Progenitor cell of endocrine pancreas (in vitro differentiated cells): ENCODE results near the gene EML6. TPM values are rescaled to one million over a fixed set of nuclear protein-coding genes. Genes with fewer than 3 reads are reported as not detected.

Experiments
- DNase-seq: peaks from one replicate; pipeline ENCODE4 v3.0.0; 2021; ENCODE audit warnings: low spot score; ENCODE audit not compliant: unreplicated experiment
- H3K27ac Mint-ChIP-seq: 2 replicates; pipeline ENCODE4 v1.8.0; 2021; ENCODE audit warnings: mild to moderate bottlenecking, moderate library complexity, mixed read lengths
- H3K27me3 Mint-ChIP-seq: 2 replicates; pipeline ENCODE4 v1.8.0; 2021; ENCODE audit warnings: mixed read lengths
- H3K36me3 Mint-ChIP-seq: 2 replicates; pipeline ENCODE4 v1.8.0; 2022; ENCODE audit warnings: mixed read lengths; ENCODE audit not compliant: insufficient read depth
- H3K4me1 Mint-ChIP-seq: 2 replicates; pipeline ENCODE4 v1.8.0; 2021; ENCODE audit warnings: low read depth, mixed read lengths
- H3K4me3 Mint-ChIP-seq: 2 replicates; pipeline ENCODE4 v1.8.0; 2021; ENCODE audit warnings: low read depth, mild to moderate bottlenecking, moderate library complexity, mixed read lengths
- H3K9me3 Mint-ChIP-seq: 2 replicates; pipeline ENCODE4 v1.8.0; 2021; ENCODE audit warnings: low read depth, mixed read lengths
- total RNA-seq: library from RNA; stranded (reverse); gene quantifications from 2 replicates; pipeline ENCODE4 v1.2.1, GENCODE V29; 2021
- TF ChIP-seq, protein P1 (sequence below): fragments of 200-600 bp; sonication (generic); IDR thresholded peaks from one replicate; pipeline ENCODE4 v1.5.0; 2021; ENCODE audit warnings: antibody characterized with exemption, mild to moderate bottlenecking; ENCODE audit not compliant: unreplicated experiment

The EML6 gene
- total RNA-seq, 1 donor from 2014 or later, result 2.6 TPM

DNA sequence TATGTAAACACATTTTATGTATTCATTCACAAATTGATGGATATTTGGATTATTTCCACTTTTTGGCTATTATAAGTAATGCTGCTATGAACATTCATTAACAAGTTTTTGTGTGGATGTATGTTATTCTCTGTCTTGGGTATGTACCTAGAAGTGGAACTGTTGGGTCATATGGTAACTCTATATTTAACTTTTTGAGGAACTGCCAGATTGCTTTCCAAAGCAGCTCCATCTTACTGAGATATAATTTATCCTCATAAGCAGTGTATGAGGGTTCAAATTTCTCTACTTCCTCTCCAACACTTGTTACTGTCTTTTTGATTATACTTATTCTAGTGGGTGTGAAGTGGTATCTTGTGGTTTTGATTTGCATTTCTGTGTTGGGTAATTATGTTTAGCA, 7.1 kb upstream of the EML6 start:
- Mint-ChIP-seq H3K4me3 (no peak overlapping the region), H3K36me3 (no peaks in the 10 kb centered on the region), H3K9me3 (no peaks in the 10 kb centered on the region), H3K27me3 (peaks cover 41% of the 10 kb centered on the region), H3K4me1 (no peaks in the 10 kb centered on the region), H3K27ac (no peak overlapping the region)
- DNase-seq, result no peak
- TF ChIP-seq, protein P1, sequence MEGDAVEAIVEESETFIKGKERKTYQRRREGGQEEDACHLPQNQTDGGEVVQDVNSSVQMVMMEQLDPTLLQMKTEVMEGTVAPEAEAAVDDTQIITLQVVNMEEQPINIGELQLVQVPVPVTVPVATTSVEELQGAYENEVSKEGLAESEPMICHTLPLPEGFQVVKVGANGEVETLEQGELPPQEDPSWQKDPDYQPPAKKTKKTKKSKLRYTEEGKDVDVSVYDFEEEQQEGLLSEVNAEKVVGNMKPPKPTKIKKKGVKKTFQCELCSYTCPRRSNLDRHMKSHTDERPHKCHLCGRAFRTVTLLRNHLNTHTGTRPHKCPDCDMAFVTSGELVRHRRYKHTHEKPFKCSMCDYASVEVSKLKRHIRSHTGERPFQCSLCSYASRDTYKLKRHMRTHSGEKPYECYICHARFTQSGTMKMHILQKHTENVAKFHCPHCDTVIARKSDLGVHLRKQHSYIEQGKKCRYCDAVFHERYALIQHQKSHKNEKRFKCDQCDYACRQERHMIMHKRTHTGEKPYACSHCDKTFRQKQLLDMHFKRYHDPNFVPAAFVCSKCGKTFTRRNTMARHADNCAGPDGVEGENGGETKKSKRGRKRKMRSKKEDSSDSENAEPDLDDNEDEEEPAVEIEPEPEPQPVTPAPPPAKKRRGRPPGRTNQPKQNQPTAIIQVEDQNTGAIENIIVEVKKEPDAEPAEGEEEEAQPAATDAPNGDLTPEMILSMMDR, result no peak

DNA sequence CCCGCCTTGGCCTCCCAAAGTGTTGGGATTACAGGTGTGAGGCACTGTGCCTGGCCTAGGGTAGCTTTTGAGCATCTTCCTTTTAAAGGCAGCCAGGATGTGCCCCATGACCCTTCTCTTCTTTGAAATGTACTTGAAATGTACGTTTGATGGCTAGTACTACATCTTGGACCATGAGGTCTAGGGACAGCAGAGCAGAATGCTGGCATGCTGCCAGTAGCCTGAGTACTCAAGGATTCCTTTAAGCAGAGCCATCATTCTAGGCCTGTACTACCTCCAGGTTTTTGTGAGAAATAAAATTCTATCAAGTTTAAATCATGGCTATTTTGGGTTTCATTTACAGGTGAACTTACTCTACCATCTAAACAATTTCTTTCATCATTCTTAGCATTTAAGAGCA, 2.9 kb upstream of the EML6 start:
- peaks cover 6% of the 10 kb centered on the region for H3K4me1 Mint-ChIP-seq
- DNase-seq, result no peak

DNA sequence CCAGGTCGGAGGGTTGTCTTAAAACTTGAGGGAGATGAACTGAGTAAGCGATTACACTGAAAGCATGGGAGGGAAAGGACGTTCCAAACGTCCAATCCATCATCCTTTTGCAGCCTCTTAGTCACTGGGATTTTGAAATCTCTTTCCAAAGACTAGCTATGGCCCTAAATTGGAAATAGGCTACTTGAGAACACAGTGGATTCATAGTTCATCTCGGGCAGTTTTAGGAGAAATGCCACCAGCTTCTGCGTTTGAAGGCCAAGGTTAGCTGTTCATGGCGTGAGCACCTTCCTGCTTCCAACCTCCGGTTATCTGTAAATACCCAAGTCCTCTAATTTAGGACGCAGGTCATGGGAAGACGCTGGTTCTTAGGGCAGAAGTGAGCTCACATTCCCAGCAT, 821 bp upstream of the EML6 start:
- Mint-ChIP-seq H3K27ac (no peak overlapping the region), H3K36me3 (no peaks in the 10 kb centered on the region), H3K4me3 (peak overlapping the region; percentile 79), H3K9me3 (no peaks in the 10 kb centered on the region), H3K27me3 (peaks cover 75% of the 10 kb centered on the region), H3K4me1 (peaks cover 6% of the 10 kb centered on the region)
- TF ChIP-seq, protein P1, result no peak
- no peak for DNase-seq

More for the DNA sequence above, 2.9 kb upstream of the EML6 start:
- Mint-ChIP-seq H3K36me3 (no peaks in the 10 kb centered on the region), H3K9me3 (no peaks in the 10 kb centered on the region), H3K27me3 (peaks cover 58% of the 10 kb centered on the region), H3K27ac (no peak overlapping the region), H3K4me3 (no peak overlapping the region)
- TF ChIP-seq, protein P1, result no peak

DNA sequence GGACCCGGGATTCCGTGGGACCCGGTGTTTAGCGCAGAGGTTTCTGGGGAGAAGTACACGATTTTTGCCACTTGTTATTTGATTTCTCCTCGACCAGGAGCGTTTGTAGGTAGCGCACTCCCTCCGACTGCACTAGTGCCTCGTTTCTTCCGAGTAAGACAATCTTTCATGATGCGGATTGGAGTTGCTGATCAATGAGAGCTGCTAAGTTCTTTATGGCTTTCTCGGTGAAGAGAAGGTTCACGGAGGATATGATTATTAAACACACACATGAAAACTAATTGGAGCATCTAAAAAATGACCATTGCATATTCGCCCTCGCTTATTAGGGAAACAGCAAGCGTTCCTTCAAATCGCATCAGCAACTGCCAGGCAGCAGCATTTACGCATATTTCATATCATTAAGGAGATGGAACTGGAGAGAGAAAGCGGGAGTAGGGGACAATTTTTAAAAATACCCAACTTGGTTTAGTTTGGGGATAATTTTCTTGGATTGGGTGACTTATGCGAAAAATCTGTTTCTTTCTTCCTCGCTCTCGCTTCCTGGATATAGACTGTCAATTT, 616 bp downstream of the EML6 start:
- TF ChIP-seq, protein P1, result no peak
- peak overlapping the region; percentile 79 for H3K4me3 Mint-ChIP-seq
- peaks cover 6% of the 10 kb centered on the region for H3K4me1 Mint-ChIP-seq
- H3K36me3 Mint-ChIP-seq, result no peaks in the 10 kb centered on the region
- H3K27ac Mint-ChIP-seq, result peak overlapping the region; percentile 71
- DNase-seq, result no peak
- H3K9me3 Mint-ChIP-seq, result no peaks in the 10 kb centered on the region
- H3K27me3 Mint-ChIP-seq, result peaks cover 77% of the 10 kb centered on the region

- no peaks in the 10 kb centered on the region for H3K36me3 Mint-ChIP-seq
- TF ChIP-seq, protein P1, result no peak
- peaks cover 6% of the 10 kb centered on the region for H3K4me1 Mint-ChIP-seq
- DNase-seq, result peak; percentile 45
- H3K27ac Mint-ChIP-seq, result peak overlapping the region; percentile 67
- H3K4me3 Mint-ChIP-seq, result peak overlapping the region; percentile 82
- H3K9me3 Mint-ChIP-seq, result no peaks in the 10 kb centered on the region
- H3K27me3 Mint-ChIP-seq, result peaks cover 77% of the 10 kb centered on the region
Observed at GRCh38 chr2:54724560-54725342, 1.3 kb downstream of the EML6 start.
